MM.1S (cell line): ENCODE results near the gene DUSP28.

Experiments used
- EZH2phosphoT487 ChIP-seq: fragments of 300-600 bp; sonication (generic); IDR thresholded peaks from 2 replicates; pipeline ENCODE4 v1.6.1; 2018; ENCODE audit warnings: antibody characterized with exemption, low read length
- TF ChIP-seq, protein P1 (sequence below): fragments of 300-600 bp; sonication (generic); IDR thresholded peaks from 2 replicates; pipeline ENCODE4 v1.5.1; 2016; ENCODE audit warnings: antibody characterized with exemption, low read length, mixed read lengths

DNA sequence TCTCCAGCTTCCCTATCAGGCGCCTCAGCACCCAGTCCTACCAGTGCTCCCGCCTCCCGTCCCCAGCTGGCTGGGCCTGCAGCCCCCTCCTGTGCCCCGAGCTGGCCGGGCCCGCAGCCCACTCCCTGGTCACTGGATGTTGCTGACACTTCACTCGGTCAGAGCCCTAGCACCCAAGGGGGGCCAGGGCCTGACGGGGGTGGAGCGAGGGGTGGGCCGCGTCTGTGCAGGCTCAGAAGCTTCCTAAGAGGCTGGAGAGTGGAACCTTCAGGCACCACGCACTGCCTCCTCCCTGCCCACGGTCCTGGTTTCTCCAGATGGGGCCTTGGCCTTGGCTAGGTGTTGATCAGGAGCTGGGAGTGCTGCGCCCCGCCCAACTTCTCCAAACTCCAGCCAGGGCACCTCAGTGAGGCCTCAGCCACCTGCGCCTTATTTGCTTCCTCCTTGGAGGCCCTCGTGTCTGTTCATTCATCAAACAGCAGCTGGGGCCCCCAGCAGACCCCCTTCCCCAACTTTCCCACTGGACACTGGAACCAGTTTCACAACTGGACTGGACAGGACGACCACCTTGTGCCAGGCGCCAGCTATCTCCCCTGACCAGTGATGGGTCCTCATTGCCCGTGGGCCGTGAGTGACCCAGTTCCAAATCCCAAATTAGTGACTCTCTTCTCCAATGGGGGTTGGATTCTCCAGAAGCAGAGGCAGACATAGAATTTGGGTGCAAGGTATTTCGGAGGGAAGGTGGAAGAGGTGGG is 43.1 kb downstream of the DUSP28 start:
- TF ChIP-seq, protein P1, sequence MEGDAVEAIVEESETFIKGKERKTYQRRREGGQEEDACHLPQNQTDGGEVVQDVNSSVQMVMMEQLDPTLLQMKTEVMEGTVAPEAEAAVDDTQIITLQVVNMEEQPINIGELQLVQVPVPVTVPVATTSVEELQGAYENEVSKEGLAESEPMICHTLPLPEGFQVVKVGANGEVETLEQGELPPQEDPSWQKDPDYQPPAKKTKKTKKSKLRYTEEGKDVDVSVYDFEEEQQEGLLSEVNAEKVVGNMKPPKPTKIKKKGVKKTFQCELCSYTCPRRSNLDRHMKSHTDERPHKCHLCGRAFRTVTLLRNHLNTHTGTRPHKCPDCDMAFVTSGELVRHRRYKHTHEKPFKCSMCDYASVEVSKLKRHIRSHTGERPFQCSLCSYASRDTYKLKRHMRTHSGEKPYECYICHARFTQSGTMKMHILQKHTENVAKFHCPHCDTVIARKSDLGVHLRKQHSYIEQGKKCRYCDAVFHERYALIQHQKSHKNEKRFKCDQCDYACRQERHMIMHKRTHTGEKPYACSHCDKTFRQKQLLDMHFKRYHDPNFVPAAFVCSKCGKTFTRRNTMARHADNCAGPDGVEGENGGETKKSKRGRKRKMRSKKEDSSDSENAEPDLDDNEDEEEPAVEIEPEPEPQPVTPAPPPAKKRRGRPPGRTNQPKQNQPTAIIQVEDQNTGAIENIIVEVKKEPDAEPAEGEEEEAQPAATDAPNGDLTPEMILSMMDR = no peak
- no peak for TF ChIP-seq EZH2phosphoT487
